CD1c-positive myeloid dendritic cell (primary cell): ENCODE measurements around the gene ADAMTS17.
"Not testable (repeated sequence)": the region's sequence is repeated elsewhere in the genome, so short reads cannot be mapped to it uniquely, and the experiment has no call there.

Experiments
- DNase-seq: peaks from one replicate; pipeline ENCODE4 v3.0.0-alpha.2; 2016; ENCODE audit errors: extremely low spot score

ADAMTS17 gene

GRCh38 chr15:99956820-99957641, 384.7 kb downstream of the ADAMTS17 start:
- no peak for DNase-seq

GRCh38 chr15:99956022-99956775, 385.6 kb downstream of the ADAMTS17 start:
- no peak for DNase-seq

GRCh38 chr15:99955532-99955931, 386.2 kb downstream of the ADAMTS17 start:
- DNase-seq, result no peak

GRCh38 chr15:99955181-99955525, 386.6 kb downstream of the ADAMTS17 start:
- no peak for DNase-seq

- no peak for DNase-seq
Measured at GRCh38 chr15:99954361-99955180, 387.2 kb downstream of the ADAMTS17 start.

- no peak for DNase-seq
Measured at GRCh38 chr15:99953886-99954285, 387.9 kb downstream of the ADAMTS17 start.

GRCh38 chr15:99951511-99951910, 390.3 kb downstream of the ADAMTS17 start:
- DNase-seq, result no peak

GRCh38 chr15:99944131-99944530, 397.6 kb downstream of the ADAMTS17 start:
- no peak for DNase-seq

- no peak for DNase-seq
Measured at GRCh38 chr15:99943466-99943865, 398.3 kb downstream of the ADAMTS17 start.

- no peak for DNase-seq
Measured at GRCh38 chr15:99932676-99933402, 408.9 kb downstream of the ADAMTS17 start.

GRCh38 chr15:99931703-99932603, 409.8 kb downstream of the ADAMTS17 start:
- DNase-seq, result no peak

- DNase-seq, result no peak
Measured at GRCh38 chr15:99930696-99931095, 411.1 kb downstream of the ADAMTS17 start.

- DNase-seq, result no peak
Measured at GRCh38 chr15:99929266-99929665, 412.5 kb downstream of the ADAMTS17 start.

GRCh38 chr15:99928429-99928981, 413.3 kb downstream of the ADAMTS17 start:
- DNase-seq, result peak; percentile 84

GRCh38 chr15:99926532-99926931, 415.2 kb downstream of the ADAMTS17 start:
- DNase-seq, result not testable (repeated sequence)

GRCh38 chr15:99925661-99926461, 415.9 kb downstream of the ADAMTS17 start:
- peak; percentile 47 for DNase-seq

GRCh38 chr15:99923711-99924110, 418.1 kb downstream of the ADAMTS17 start:
- no peak for DNase-seq
